GM18526 (cell line): ENCODE measurements around the gene MYOM1.

Experiments
- POLR2A ChIP-seq: IDR thresholded peaks from 3 replicates; pipeline ENCODE4 v1.6.1; 2011; ENCODE audit not compliant: insufficient read length; ENCODE audit errors: extremely low read depth

Gene MYOM1

GRCh38 chr18:3186678-3187658 lies 32.8 kb downstream of the MYOM1 start:
- TF ChIP-seq POLR2A, result no peak

GRCh38 chr18:3184275-3184963 lies 35.3 kb downstream of the MYOM1 start:
- no peak for TF ChIP-seq POLR2A

GRCh38 chr18:3183103-3183717 lies 36.6 kb downstream of the MYOM1 start:
- TF ChIP-seq POLR2A, result no peak

- no peak for TF ChIP-seq POLR2A
These were observed 39.4 kb downstream of the MYOM1 start for GRCh38 chr18:3180325-3180724.

GRCh38 chr18:3179430-3180089 lies 40.2 kb downstream of the MYOM1 start:
- no peak for TF ChIP-seq POLR2A

GRCh38 chr18:3177902-3178687 lies 41.7 kb downstream of the MYOM1 start:
- TF ChIP-seq POLR2A, result peak; percentile 48

GRCh38 chr18:3175195-3175758 lies 44.5 kb downstream of the MYOM1 start:
- no peak for TF ChIP-seq POLR2A

GRCh38 chr18:3172097-3172496 lies 47.7 kb downstream of the MYOM1 start:
- no peak for TF ChIP-seq POLR2A

- no peak for TF ChIP-seq POLR2A
These were observed 48.1 kb downstream of the MYOM1 start for GRCh38 chr18:3171631-3172030.

GRCh38 chr18:3170441-3171161 lies 49.2 kb downstream of the MYOM1 start:
- no peak for TF ChIP-seq POLR2A

- no peak for TF ChIP-seq POLR2A
These were observed 55.4 kb downstream of the MYOM1 start for GRCh38 chr18:3164381-3164780.

GRCh38 chr18:3163968-3164367 lies 55.8 kb downstream of the MYOM1 start:
- no peak for TF ChIP-seq POLR2A

GRCh38 chr18:3162181-3162580 lies 57.6 kb downstream of the MYOM1 start:
- no peak for TF ChIP-seq POLR2A
